Thymus (tissue), 11 donors: ENCODE results near the gene DYRK4. TPM values are rescaled to one million over a fixed set of nuclear protein-coding genes. Genes with fewer than 3 reads are reported as not detected.

Source experiments
- DNase-seq, 9 donors: peaks; one replicate each; pipeline ENCODE4 v3.0.0-alpha.2; 2013; ENCODE audit warnings: low spot score in 9 of 9, low read depth in 6 of 9, missing footprints in 1 of 9
- H3K27ac ChIP-seq, 2 donors: one replicate each; pipeline ENCODE4 v1.5.1; 2013; ENCODE audit warnings: control low read depth in 1 of 2, low read depth in 1 of 2, low read length in 1 of 2, mild to moderate bottlenecking in 1 of 2, moderate library complexity in 1 of 2
- H3K27me3 ChIP-seq, 2 donors: one replicate each; pipeline ENCODE4 v1.5.1; 2013; ENCODE audit warnings: low read length in 1 of 2; ENCODE audit not compliant: control insufficient read depth in 2 of 2, insufficient read depth in 1 of 2
- H3K36me3 ChIP-seq, 2 donors: one replicate each; pipeline ENCODE4 v1.5.1; 2013; ENCODE audit warnings: low read length in 1 of 2, mild to moderate bottlenecking in 1 of 2, moderate library complexity in 1 of 2; ENCODE audit not compliant: control insufficient read depth in 2 of 2, insufficient read depth in 2 of 2
- H3K4me1 ChIP-seq, 2 donors: one replicate each; pipeline ENCODE4 v1.5.1; 2013; ENCODE audit warnings: low read length in 2 of 2; ENCODE audit not compliant: control insufficient read depth in 2 of 2, insufficient read depth in 2 of 2
- H3K4me3 ChIP-seq, 2 donors: one replicate each; pipeline ENCODE4 v1.5.1; 2013; ENCODE audit warnings: low read length in 2 of 2, control low read depth in 1 of 2, mild to moderate bottlenecking in 1 of 2
- H3K9me3 ChIP-seq, 2 donors: one replicate each; pipeline ENCODE4 v1.5.1; 2013; ENCODE audit warnings: low read length in 1 of 2, mild to moderate bottlenecking in 1 of 2; ENCODE audit not compliant: control insufficient read depth in 2 of 2, insufficient read depth in 1 of 2
- WGBS: extraction: QIAGEN DNeasy Blood & Tissue Kit; methylation state at CpG from one replicate; pipeline ENCODE4 v1.1.7; 2013; 5-methylcytosine and 5-hydroxymethylcytosine counted together
- polyA plus RNA-seq: library from polyadenylated mRNA; stranded (reverse); fragments of 200-250 nt; gene quantifications from one replicate; pipeline ENCODE4 v1.2.3, GENCODE V29; 2013
- total RNA-seq: library from RNA; stranded (reverse); fragments of 120-200 nt; gene quantifications from one replicate; pipeline ENCODE4 v1.2.4, GENCODE V29; 2013
- donor health status: healthy.

Gene DYRK4
- total and polyA plus RNA-seq, 2 donors = 50.5 to 61.8 TPM

DNA sequence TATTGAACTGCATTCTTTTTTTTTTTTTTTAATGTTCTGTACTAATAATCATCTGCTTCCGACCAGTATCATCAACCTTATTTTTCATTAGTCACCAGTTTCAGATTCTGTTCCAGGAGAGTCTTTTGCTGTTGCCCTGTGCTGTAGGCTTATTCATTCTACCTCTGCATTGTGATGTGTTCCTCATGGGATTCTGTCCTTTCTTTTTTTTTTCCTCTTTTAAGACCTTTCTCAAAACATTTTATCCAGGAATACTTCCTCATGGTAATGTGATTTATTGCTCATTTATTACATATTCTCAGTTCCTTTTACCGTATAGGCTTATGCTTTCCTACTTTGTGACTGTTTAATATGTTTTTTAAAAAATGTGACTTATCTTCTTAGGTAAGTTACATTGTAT, 91.7 kb downstream of the DYRK4 start:
- 96% methylated on average over 2 of the region's 2 CpGs for WGBS
- Histone ChIP-seq H3K4me3 (no peak overlapping the region), H3K4me1 (peaks cover 0 to 7% of the 10 kb centered on the region in 2 donors), H3K36me3 (peaks cover 16 to 37% of the 10 kb centered on the region in 2 donors), H3K9me3 (no peaks in the 10 kb centered on the region), H3K27me3 (no peaks in the 10 kb centered on the region), H3K27ac (no peak overlapping the region)
- no peak for DNase-seq

Other genes with a start within 250 kb of the DYRK4 start
- 9.7 TPM for gene TIGAR, start 241.0 kb upstream of the DYRK4 start, total RNA-seq
- gene TIGAR, start 241.0 kb upstream of the DYRK4 start, polyA plus RNA-seq = 10.7 TPM
- gene FGF23, start 182.5 kb upstream of the DYRK4 start, total RNA-seq = 0.05 TPM
- gene FGF23, start 182.5 kb upstream of the DYRK4 start, polyA plus RNA-seq = 0.27 TPM
- not detected for gene FGF6, start 116.4 kb upstream of the DYRK4 start, total RNA-seq
- gene FGF6, start 116.4 kb upstream of the DYRK4 start, polyA plus RNA-seq = not detected
- gene RAD51AP1, start 23.3 kb upstream of the DYRK4 start, total RNA-seq = 39.5 TPM
- gene RAD51AP1, start 23.3 kb upstream of the DYRK4 start, polyA plus RNA-seq = 3.4 TPM
- 0.76 TPM for gene AKAP3, start 86.8 kb downstream of the DYRK4 start, total RNA-seq
- 1.1 TPM for gene AKAP3, start 86.8 kb downstream of the DYRK4 start, polyA plus RNA-seq
- gene NDUFA9, start 86.9 kb downstream of the DYRK4 start, total RNA-seq = 129 TPM
- gene NDUFA9, start 86.9 kb downstream of the DYRK4 start, polyA plus RNA-seq = 56.6 TPM
- 0.61 TPM for gene GALNT8, start 158.2 kb downstream of the DYRK4 start, total RNA-seq
- gene GALNT8, start 158.2 kb downstream of the DYRK4 start, polyA plus RNA-seq = 0.30 TPM